Activated T-cell treated with anti-CD3 and anti-CD28 coated beads, Interleukin-2, amount 50 U/mL, for 48 hours (primary cell): Measurements from ENCODE around the gene AKR1C4.
"Not testable (repeated sequence)": the region's sequence is repeated elsewhere in the genome, so short reads cannot be mapped to it uniquely, and the experiment has no call there.

Experiments used
- DNase-seq, 2 experiments: peaks; one replicate each; pipeline ENCODE4 v3.0.0-alpha.2; 2020

Gene AKR1C4

DNA sequence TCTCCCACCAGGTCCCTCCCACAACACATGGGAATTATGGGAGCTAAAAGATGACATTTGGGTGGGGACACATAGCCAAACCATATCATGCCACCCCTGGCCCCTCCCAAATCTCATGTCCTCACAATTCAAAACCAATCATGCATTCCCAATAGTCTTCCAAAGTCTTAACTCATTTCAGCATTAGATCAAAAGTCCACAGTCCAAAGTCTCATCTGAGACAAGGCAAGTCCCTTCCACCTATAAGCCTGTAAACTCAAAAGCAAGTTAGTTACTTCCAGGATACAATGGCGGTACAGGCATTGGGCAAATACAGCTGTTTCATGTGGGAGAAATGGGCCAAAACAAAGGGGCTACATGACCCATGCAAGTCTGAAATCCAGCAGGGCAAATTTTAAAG lies 13.1 kb downstream of the AKR1C4 start:
- DNase-seq = not testable (repeated sequence)

- DNase-seq = peak in 1 of 2 experiments; percentile 16
Observed at GRCh38 chr10:5210261-5210660, 13.6 kb downstream of the AKR1C4 start.

DNA sequence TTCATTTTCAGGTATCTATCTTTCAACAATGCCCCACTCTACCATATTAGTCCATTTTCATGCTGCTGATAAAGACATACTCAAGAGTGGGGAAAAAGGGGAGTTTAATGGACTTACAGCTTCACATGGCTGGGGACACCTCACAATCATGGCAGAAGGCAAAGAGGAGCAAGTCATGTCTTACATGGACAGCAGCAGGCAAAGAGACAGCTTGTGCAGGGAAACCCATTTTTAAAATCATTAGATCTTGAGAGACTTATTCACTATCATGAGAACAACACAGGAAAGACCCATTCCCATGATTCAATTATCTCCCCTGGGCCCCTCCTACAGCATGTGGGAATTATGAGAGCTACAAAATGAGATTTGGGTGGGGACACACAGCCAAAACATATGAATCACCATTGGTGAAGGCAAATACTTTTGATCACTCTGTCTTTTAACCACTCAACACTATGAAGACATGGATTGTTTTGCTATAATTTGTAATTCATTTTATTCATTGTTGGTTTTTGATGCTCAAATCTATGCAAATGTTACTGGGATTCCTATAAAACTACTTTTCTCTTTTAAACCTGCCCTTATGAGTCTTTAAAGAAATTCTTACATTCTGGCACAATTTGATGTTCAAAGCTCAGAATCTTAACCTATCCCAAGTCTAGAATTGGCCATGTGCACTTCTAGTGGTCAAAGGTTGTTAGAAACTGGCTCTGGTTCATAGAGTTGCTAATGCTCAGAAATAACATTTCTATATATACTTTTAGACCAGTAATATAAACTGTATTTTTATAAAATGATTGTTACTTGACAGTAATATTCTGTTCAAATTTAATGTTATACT lies 15.3 kb downstream of the AKR1C4 start:
- no peak for DNase-seq

DNA sequence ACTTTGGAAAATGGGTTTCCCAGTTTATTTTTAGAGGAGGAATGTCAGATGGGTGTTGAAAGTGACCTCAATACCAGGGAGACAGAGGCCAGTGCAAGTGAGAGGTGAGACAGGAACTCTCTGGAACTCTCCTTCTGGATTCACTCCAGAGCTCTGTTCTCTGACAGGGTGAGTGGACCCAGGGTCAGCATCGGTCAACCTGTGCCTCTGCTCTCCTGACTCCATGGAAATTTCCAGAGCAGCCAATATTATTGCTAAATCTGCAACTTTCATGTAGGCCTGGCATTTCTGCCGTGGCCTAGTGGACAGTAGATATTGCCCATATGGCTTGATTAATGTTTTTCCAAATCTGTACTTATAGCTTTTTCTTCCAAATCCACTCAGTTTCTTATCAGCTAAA lies 20.2 kb downstream of the AKR1C4 start:
- DNase-seq = no peak

- no peak for DNase-seq
Observed at GRCh38 chr10:5219262-5219661, 22.6 kb downstream of the AKR1C4 start.

DNA sequence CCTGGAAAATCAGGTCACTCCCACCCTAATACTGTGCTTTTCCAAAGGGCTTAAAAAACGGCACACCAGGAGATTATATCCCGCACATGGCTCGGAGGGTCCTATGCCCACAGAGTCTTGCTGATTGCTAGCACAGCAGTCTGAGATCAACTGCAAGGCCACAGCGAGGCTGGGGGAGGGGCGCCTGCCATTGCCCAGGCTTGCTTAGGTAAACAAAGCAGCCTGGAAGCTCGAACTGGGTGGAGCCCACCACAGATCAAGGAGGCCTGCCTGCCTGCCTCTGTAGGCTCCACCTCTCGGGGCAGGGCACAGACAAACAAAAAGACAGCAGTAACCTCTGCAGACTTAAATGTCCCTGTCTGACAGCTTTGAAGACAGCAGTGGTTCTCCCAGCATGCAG lies 26.3 kb downstream of the AKR1C4 start:
- not testable (repeated sequence) for DNase-seq

- no peak for DNase-seq
Observed at GRCh38 chr10:5229019-5229418, 32.4 kb downstream of the AKR1C4 start.

GRCh38 chr10:5233324-5233723 lies 36.7 kb downstream of the AKR1C4 start:
- no peak for DNase-seq

- no peak for DNase-seq
Observed at GRCh38 chr10:5234106-5234860, 37.6 kb downstream of the AKR1C4 start.

DNA sequence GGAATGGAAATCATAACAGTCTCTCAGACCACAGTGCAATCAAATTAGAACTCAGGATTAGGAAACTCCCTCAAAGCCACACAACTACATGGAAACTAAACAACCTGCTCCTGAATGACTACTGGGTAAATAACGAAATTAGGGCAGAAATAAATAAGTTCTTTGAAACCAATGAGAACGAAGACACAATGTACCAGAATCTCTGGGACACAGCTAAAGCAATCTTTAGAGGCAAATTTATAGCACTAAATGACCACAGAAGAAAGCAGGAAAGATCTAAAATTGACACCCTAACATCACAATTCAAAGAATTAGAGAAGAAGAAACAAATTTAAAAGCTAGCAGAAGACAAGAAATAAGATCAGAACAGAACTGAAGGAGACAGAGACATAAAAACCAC lies 40.9 kb downstream of the AKR1C4 start:
- DNase-seq = not testable (repeated sequence)

DNA sequence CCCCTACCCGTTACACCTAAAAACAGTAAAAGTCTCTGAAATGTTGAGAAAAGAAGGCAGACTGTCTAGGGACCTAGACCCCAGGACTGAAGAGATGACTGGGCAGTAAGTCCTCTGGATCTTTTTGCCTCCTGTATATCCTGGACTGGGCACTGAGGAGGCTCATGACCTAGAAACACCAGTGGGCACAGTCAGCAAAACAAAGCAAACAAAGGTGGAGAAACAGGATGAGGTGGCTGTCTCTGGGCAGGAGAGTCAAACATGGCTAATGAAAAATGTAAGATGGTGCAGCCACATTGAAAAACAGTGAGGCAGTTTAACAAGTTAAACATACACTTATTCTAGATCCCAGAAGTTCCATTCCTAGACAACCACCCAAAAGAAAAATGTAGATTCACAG lies 45.9 kb downstream of the AKR1C4 start:
- no peak for DNase-seq

- DNase-seq = no peak
Observed at GRCh38 chr10:5243521-5243987, 46.9 kb downstream of the AKR1C4 start.

DNA sequence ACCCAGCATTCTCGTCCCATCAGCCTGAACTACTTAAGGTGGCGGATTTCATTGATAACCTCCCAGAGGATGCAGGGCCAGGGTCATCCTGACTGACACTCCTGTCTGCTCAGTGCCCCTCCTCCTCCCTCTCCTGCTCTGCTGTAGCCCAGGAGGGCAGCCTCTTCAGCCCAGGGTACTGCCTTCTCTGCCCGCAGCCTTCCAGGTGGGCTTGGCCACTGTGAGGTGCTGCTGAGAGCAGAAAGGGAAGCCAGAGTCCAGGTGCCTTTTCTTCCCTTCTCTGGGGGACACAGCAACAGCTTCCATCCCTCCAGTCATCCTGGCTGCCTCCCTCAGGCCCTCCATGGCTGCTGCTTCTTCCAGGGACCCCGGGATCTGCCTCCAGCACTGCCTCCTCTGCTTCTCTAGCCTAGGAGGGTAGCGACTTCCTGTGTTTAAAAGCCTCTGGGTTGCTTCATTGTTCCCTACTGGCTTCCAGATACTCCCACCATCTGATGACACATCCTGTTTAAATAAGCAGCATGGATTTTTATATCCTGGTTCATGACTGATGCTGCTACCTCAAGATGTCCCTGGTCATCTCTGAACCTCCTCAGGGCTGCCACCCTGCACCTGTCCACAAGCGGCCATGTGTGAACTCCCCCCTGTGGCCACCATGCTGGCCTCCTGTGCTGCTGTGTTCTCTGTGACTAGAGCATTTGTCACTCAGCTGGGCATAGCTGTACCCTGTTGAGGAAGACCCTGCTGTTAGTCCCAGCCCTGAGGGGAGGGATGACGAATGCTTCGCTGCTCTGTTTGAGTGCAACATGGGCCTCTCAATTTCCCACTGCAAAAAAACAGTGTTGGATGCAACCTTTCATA lies 55.8 kb downstream of the AKR1C4 start:
- no peak for DNase-seq

DNA sequence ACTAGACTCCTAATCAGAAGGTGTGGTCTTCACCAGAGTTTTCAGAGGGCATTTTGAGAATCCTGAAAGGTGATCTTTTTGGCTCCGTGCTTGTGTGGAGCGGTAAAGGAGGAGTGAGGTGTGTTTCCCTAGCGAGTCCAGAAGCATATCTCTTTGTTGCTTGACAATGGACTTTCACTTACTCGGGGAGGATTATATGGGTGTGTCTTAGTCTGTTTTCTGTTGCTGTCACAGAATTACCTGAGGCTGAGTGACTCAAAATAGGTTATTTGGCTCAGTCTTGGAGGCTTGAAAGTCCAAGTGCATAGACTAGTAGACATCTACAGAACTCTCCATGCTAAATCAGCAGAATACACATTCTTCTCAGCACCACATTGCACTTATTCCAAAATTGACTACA lies 57.9 kb downstream of the AKR1C4 start:
- no peak for DNase-seq

- not testable (repeated sequence) for DNase-seq
Observed at GRCh38 chr10:5257768-5258167, 61.1 kb downstream of the AKR1C4 start.

DNA sequence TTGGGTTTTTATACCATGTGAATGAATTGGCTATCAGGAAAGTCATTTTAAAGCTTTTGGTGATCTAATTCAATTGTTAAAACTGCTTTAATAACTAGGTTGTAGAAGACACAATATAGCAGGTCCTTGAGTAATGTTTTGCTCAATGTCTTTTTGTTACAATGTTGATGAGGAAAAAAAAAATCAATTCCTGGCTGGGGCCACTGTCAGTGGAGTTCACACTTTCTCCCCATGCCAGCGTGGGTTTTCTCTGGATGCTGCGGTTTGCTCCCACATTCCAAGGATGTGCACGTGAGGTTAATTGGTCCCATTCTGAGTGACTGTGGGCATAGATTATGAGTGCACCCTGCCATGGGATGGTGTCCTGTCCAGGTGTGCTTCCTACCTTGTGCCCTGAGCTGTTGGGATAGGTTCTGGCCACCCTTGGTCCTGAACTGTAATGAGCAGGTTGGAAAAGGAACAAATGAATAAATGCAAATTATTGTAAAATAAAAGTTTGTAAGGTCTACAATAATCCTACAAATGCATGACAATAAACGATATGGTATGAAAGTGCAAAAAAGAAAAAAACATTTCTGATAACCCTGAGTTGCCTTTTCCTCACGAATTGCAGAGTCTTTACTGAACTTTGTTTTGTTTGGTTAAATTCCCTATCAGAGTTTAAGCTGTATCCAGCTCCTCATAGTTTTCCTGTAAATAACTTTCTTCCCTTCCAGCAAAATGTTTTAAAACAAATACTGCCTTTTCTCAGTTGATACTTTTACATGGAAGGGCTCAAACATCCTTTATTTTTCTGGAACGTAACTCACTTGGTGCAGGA lies 62.7 kb downstream of the AKR1C4 start:
- DNase-seq = no peak

DNA sequence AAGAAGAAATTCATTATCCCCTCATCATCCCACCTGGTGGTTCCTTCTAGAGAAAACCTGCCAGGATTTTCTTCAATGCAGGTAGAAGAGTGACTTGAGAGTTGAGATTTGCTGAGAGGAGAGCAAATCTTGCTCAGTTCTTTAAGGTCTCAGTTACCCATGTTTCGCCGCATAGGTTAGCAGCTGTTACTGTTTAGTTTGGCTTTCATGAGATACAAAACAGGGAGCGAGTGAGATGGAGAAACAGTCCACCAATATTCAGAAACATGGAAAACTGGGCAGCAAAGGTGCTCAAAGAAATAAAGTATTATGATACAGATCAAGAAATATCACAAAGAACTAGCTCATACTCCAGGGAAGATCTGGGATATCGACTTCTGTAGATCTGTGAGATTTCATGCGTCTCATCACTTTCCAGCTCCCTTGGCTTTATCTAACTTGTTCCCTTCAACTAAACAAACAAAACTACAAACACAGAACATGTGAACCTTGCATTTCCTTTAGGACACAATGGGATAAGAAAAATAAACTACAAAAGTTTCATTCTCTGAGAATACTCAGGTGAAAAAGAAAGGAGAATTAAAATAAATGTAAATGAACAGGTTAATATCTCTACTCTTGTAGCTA lies 63.4 kb downstream of the AKR1C4 start:
- no peak for DNase-seq

- no peak for DNase-seq
Observed at GRCh38 chr10:5260828-5261227, 64.2 kb downstream of the AKR1C4 start.

DNA sequence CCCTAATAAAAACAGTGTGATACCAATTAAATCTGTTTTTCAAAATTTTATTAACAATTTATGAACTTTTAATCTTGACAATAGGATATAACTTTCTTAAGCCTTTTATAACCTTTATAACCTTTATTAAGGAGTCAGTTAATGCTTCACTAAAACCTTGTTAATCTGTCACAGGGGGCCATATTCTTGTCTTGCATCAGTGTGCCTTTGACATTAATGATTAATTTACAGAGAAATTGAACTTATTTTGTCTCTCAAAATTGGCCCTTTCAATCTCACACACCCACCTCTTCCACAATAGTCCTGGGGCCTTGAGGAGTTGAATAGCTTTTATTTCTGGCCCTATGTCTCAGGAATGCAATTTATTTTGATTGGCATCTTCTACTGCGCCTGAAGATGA lies 68.5 kb downstream of the AKR1C4 start:
- DNase-seq = no peak

DNA sequence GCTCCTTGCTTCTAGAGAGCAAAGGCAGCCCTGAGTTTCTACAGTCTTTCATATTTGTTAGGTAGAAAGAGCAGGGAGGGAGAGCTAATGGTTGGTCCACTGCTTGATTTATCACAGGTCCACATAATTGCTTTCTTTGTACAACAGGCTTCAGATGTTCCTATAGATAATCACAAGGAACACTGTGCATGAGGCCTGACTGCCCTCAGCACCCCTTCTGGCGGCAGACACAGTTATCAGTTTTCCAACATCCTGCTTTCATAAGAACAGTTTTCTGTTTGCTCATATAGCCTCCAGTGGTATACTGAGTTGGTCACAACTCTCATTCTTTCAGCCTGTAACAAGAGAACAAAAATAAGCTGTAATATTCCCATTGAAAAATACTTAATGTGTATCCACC lies 69.7 kb downstream of the AKR1C4 start:
- DNase-seq = no peak

- DNase-seq = no peak
Observed at GRCh38 chr10:5266804-5267203, 70.2 kb downstream of the AKR1C4 start.

DNA sequence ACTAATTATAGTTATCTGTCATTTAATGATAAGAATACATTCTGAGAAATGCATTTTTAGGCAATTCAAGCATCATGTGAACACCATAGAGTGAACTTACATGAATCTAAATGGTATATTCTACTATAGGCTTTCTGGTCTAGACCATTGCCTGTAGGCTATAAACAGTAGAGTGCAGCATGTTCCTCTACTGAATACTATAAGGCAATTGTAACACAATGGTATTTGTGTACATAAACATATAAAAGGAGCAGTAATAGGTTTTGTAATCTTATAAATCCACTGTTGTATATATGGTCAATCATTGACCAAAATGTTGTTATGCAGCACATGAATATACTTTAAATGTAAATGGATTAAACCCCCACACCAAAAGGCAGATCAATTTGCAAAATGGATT lies 71.6 kb downstream of the AKR1C4 start:
- DNase-seq = no peak
